OCI-LY7 (cell line): Measurements from ENCODE around the gene TOGARAM1. TPM values are rescaled to one million over a fixed set of nuclear protein-coding genes. Genes with fewer than 3 reads are reported as not detected.

Experiments
- BruUV-seq: library from RNA; stranded (reverse); fragments of 400-500 nt; replicated peaks from 2 replicates; lab custom pipeline; 2021; lab: Mats Ljungman, UMichigan
- CTCF ChIA-PET: fragments of 300-600 bp; sonication (Branson Sonifier 250); formaldehyde crosslinking; loops from one replicate; lab custom pipeline; 2022; ENCODE audit warnings: antibody characterized with exemption; ENCODE audit not compliant: unreplicated experiment; lab: Charles Lee
- POLR2A ChIA-PET: fragments of 300-600 bp; sonication (Branson Sonifier 250); formaldehyde crosslinking; loops from one replicate; lab custom pipeline; 2022; ENCODE audit warnings: antibody characterized with exemption; lab: Charles Lee
- DNase-seq: peaks from one replicate; pipeline ENCODE4 v3.0.0-alpha.2; 2015; ENCODE audit warnings: low spot score
- H2AFZ ChIP-seq: fragments of 200-600 bp; sonication (generic), shearing (Covaris generic); 2 replicates; pipeline ENCODE4 v1.6.1; 2014; ENCODE audit warnings: mild to moderate bottlenecking, antibody characterized with exemption, low read length, moderate library complexity
- H3K27ac ChIP-seq: fragments of 200-600 bp; sonication (generic); 2 replicates; pipeline ENCODE4 v1.5.1; 2014; ENCODE audit warnings: mixed run types, low read depth, mild to moderate bottlenecking, moderate library complexity, low read length, inconsistent platforms; ENCODE audit not compliant: poor library complexity, severe bottlenecking
- H3K36me3 ChIP-seq: fragments of 200-600 bp; sonication (generic); 2 replicates; pipeline ENCODE4 v1.6.1; 2014; ENCODE audit warnings: mild to moderate bottlenecking, antibody characterized with exemption, low read length, moderate library complexity, mixed read lengths; ENCODE audit not compliant: insufficient read depth
- H3K4me1 ChIP-seq: fragments of 200-600 bp; sonication (generic); 2 replicates; pipeline ENCODE4 v1.5.1; 2014; ENCODE audit warnings: mild to moderate bottlenecking, low read length; ENCODE audit not compliant: insufficient read depth, poor library complexity, severe bottlenecking
- H3K4me2 ChIP-seq: fragments of 200-600 bp; sonication (generic); 2 replicates; pipeline ENCODE4 v1.6.1; 2014; ENCODE audit warnings: mild to moderate bottlenecking, low read length
- H3K4me3 ChIP-seq: fragments of 200-600 bp; sonication (generic); 2 replicates; pipeline ENCODE4 v1.5.1; 2014; ENCODE audit warnings: mild to moderate bottlenecking, low read depth, low read length; ENCODE audit not compliant: poor library complexity, severe bottlenecking
- H3K79me2 ChIP-seq: fragments of 200-600 bp; sonication (generic); 2 replicates; pipeline ENCODE4 v1.6.1; 2016; ENCODE audit warnings: low read depth, mild to moderate bottlenecking, low read length, moderate library complexity, mixed read lengths; ENCODE audit not compliant: insufficient read depth
- H3K9me2 ChIP-seq: fragments of 200-600 bp; sonication (generic); 2 replicates; pipeline ENCODE4 v1.6.1; 2016; ENCODE audit warnings: mild to moderate bottlenecking, low read length, mixed read lengths; ENCODE audit not compliant: insufficient read depth
- H3K9me3 ChIP-seq: fragments of 200-600 bp; sonication (generic); 2 replicates; pipeline ENCODE4 v1.6.1; 2014; ENCODE audit warnings: mild to moderate bottlenecking, mixed run types, low read length, mixed read lengths
- H4K20me1 ChIP-seq: fragments of 200-600 bp; sonication (generic); 2 replicates; pipeline ENCODE4 v1.6.1; 2014; ENCODE audit warnings: mild to moderate bottlenecking, antibody characterized with exemption, low read length, moderate library complexity, mixed read lengths; ENCODE audit not compliant: insufficient read depth
- CTCF ChIP-seq: fragments of 200-600 bp; sonication (generic); conservative IDR thresholded peaks from 2 replicates; pipeline ENCODE4 v1.5.1; 2014; ENCODE audit warnings: mild to moderate bottlenecking, antibody characterized with exemption, low read length, moderate library complexity, mixed read lengths
- EZH2phosphoT487 ChIP-seq: fragments of 200-600 bp; sonication (generic); IDR thresholded peaks from 2 replicates; pipeline ENCODE4 v1.6.1; 2018; ENCODE audit warnings: low read depth, borderline replicate concordance, mild to moderate bottlenecking, mixed run types, antibody characterized with exemption, low read length, moderate library complexity, mixed read lengths
- intact Hi-C: fragments of 100-400 bp; cut with micrococcal nuclease; formaldehyde crosslinking; loops from one replicate; pipeline ENCODE4 v1.10.0; 2022; ENCODE audit not compliant: unreplicated experiment
- total RNA-seq, 2 experiments: library from RNA; depleted of rRNA in 1 of 2; stranded (reverse); fragments of >200 nt in 1 of 2; shearing (Covaris generic) in 1 of 2; gene quantifications; 2 replicates each; pipeline ENCODE4 v1.2.3, GENCODE V29; 2014 to 2022

TOGARAM1 gene
- total RNA-seq, 2 experiments from 2014 or later, result 11.4 to 11.6 TPM

DNA sequence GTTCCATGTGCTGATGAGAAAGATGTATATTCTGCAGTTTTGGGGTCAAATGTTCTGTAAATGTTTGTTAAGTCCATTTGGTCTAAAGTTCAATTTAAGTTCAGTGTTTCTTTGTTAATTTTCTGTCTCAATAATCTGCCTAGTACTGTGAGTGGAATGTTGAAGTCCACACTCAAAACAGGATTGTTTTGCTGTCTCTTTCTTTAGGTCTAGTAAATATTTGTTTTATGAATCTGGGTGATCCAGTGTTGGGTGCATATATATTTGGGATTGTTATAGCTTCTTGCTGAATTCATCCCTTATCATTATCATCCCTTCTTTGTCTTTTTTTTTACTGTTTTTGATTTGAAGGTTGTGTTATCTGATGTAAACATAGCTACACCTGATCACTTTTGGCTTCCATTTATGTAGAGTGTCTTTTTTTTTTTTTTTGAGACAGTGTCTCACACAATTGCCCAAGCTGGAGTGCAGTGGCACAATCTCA lies 95.9 kb downstream of the TOGARAM1 start:
- no peak for TF ChIP-seq EZH2phosphoT487
- TF ChIP-seq CTCF, result no peak
- H3K79me2 ChIP-seq, result no peaks in the 10 kb centered on the region
- intact Hi-C loops, result no loop called here
- DNase-seq, result no peak
- no peaks in the 10 kb centered on the region for H4K20me1 ChIP-seq
- no peaks in the 10 kb centered on the region for H3K4me1 ChIP-seq
- ChIA-PET CTCF (interaction anchor here (0.6 kb wide), 1 partner anchor 49 kb away, joined by 3 read pairs; no protein-coding TSS in a partner anchor), POLR2A (interaction anchor here (0.6 kb wide), 1 partner anchor 237 kb away, joined by 3 read pairs; no protein-coding TSS in a partner anchor)
- peaks cover 33% of the 10 kb centered on the region for H3K36me3 ChIP-seq
- H3K9me3 ChIP-seq, result 0 out of 2 replicates have a peak, but pooled peaks cover 6% of the 10 kb centered on the region
- H3K9me2 ChIP-seq, result peaks cover 5% of the 10 kb centered on the region; the same call in 1 of the 2 replicates
- no TSS peak for BruUV-seq
- no peak overlapping the region for H3K4me2 ChIP-seq
- no peak overlapping the region for H2AFZ ChIP-seq
- no peak overlapping the region for H3K27ac ChIP-seq
- H3K4me3 ChIP-seq, result no peak overlapping the region

- BruUV-seq, result no TSS peak
- no peak for TF ChIP-seq EZH2phosphoT487
- TF ChIP-seq CTCF, result no peak
- H3K4me2 ChIP-seq, result no peak overlapping the region
- intact Hi-C loops, result no loop called here
- H3K27ac ChIP-seq, result no peak overlapping the region
- peaks cover 19% of the 10 kb centered on the region for H3K36me3 ChIP-seq
- no peaks in the 10 kb centered on the region for H4K20me1 ChIP-seq
- peaks cover 5% of the 10 kb centered on the region; the same call in 1 of the 2 replicates for H3K9me2 ChIP-seq
- no peak for DNase-seq
- POLR2A ChIA-PET, result no interaction called here
- 0 out of 2 replicates have a peak, but pooled peaks cover 6% of the 10 kb centered on the region for H3K9me3 ChIP-seq
- no peak overlapping the region for H2AFZ ChIP-seq
- no peaks in the 10 kb centered on the region for H3K4me1 ChIP-seq
- no peaks in the 10 kb centered on the region for H3K79me2 ChIP-seq
- no peak overlapping the region for H3K4me3 ChIP-seq
- CTCF ChIA-PET, result no interaction called here
Observed at GRCh38 chr14:45060551-45060950, 98.6 kb downstream of the TOGARAM1 start.

GRCh38 chr14:45065540-45065939 lies 103.5 kb downstream of the TOGARAM1 start:
- Histone ChIP-seq H3K9me3 (no peaks in the 10 kb centered on the region), H3K27ac (no peak overlapping the region), H3K4me3 (no peak overlapping the region), H3K79me2 (no peaks in the 10 kb centered on the region), H4K20me1 (no peaks in the 10 kb centered on the region), H2AFZ (no peak overlapping the region), H3K4me2 (no peak overlapping the region), H3K9me2 (peaks cover 5% of the 10 kb centered on the region; the same call in 1 of the 2 replicates), H3K36me3 (peaks cover 31% of the 10 kb centered on the region), H3K4me1 (no peaks in the 10 kb centered on the region)
- no TSS peak for BruUV-seq
- intact Hi-C loops, result no loop called here
- no peak for DNase-seq
- TF ChIP-seq EZH2phosphoT487, result no peak
- no peak for TF ChIP-seq CTCF
- POLR2A ChIA-PET, result interaction anchor here (0.5 to 1.0 kb wide), 3 partner anchors 22 to 132 kb away, joined by 3 to 4 read pairs (median 3); no protein-coding TSS in a partner anchor
- CTCF ChIA-PET, result no interaction called here
